Ishikawa (cell line): ENCODE measurements around the gene CLN6.

ENCODE experiments used
- CEBPB ChIP-seq: IDR thresholded peaks from 2 replicates; pipeline ENCODE4 v1.6.1; 2012
- CREB1 ChIP-seq: IDR thresholded peaks from 2 replicates; pipeline ENCODE4 v1.6.1; 2012; ENCODE audit warnings: low read depth
- EGR1 ChIP-seq: IDR thresholded peaks from 2 replicates; pipeline ENCODE4 v1.6.1; 2012
- EP300 ChIP-seq: IDR thresholded peaks from 2 replicates; pipeline ENCODE4 v1.6.1; 2012; ENCODE audit warnings: borderline replicate concordance
- FOXM1 ChIP-seq: IDR thresholded peaks from 2 replicates; pipeline ENCODE4 v1.6.1; 2012; ENCODE audit warnings: low read depth, borderline replicate concordance
- MAX ChIP-seq: IDR thresholded peaks from 2 replicates; pipeline ENCODE4 v1.6.1; 2012
- NFIC ChIP-seq: IDR thresholded peaks from 2 replicates; pipeline ENCODE4 v1.6.1; 2012
- RAD21 ChIP-seq: IDR thresholded peaks from 2 replicates; pipeline ENCODE4 v1.6.1; 2012; ENCODE audit warnings: low read depth
- REST ChIP-seq: IDR thresholded peaks from 2 replicates; pipeline ENCODE4 v1.6.1; 2012; ENCODE audit warnings: low read depth, mild to moderate bottlenecking
- TAF1 ChIP-seq: IDR thresholded peaks from 2 replicates; pipeline ENCODE4 v1.6.1; 2012; ENCODE audit warnings: low read depth, mild to moderate bottlenecking
- TCF12 ChIP-seq: IDR thresholded peaks from 2 replicates; pipeline ENCODE4 v1.6.1; 2012; ENCODE audit warnings: low read depth
- TEAD4 ChIP-seq: IDR thresholded peaks from 2 replicates; pipeline ENCODE4 v1.6.1; 2012
- USF1 ChIP-seq: IDR thresholded peaks from 2 replicates; pipeline ENCODE4 v1.6.1; 2012
- YY1 ChIP-seq: IDR thresholded peaks from 2 replicates; pipeline ENCODE4 v1.6.1; 2012; ENCODE audit warnings: low read depth
- ZBTB7A ChIP-seq: IDR thresholded peaks from 2 replicates; pipeline ENCODE4 v1.6.1; 2012; ENCODE audit warnings: low read depth

The CLN6 gene

GRCh38 chr15:68197661-68198437 is 31.7 kb downstream of the CLN6 start:
- TF ChIP-seq CREB1, result no peak
- TF ChIP-seq RAD21, result no peak
- TF ChIP-seq ZBTB7A, result no peak
- no peak for TF ChIP-seq CEBPB
- no peak for TF ChIP-seq YY1
- TF ChIP-seq TAF1, result no peak
- no peak for TF ChIP-seq EP300
- TF ChIP-seq USF1, result no peak
- TF ChIP-seq TCF12, result no peak
- TF ChIP-seq TEAD4, result no peak
- no peak for TF ChIP-seq NFIC
- TF ChIP-seq FOXM1, result no peak
- TF ChIP-seq MAX, result no peak

GRCh38 chr15:68197170-68197492 is 32.4 kb downstream of the CLN6 start:
- TF ChIP-seq MAX (no peak), EGR1 (no peak), TEAD4 (no peak), RAD21 (no peak), TAF1 (no peak), TCF12 (no peak), ZBTB7A (no peak), YY1 (no peak), REST (no peak), CREB1 (no peak), NFIC (no peak), CEBPB (no peak), EP300 (no peak), FOXM1 (no peak), USF1 (no peak)

- TF ChIP-seq EP300, result no peak
- no peak for TF ChIP-seq REST
- no peak for TF ChIP-seq USF1
- no peak for TF ChIP-seq YY1
- no peak for TF ChIP-seq ZBTB7A
- no peak for TF ChIP-seq FOXM1
- no peak for TF ChIP-seq CREB1
- no peak for TF ChIP-seq TCF12
- TF ChIP-seq MAX, result no peak
- TF ChIP-seq CEBPB, result no peak
- TF ChIP-seq NFIC, result no peak
- no peak for TF ChIP-seq TAF1
- TF ChIP-seq TEAD4, result no peak
- no peak for TF ChIP-seq RAD21
- no peak for TF ChIP-seq EGR1
Measured at GRCh38 chr15:68196445-68197169, 32.9 kb downstream of the CLN6 start.

GRCh38 chr15:68195336-68196112 is 34.0 kb downstream of the CLN6 start:
- TF ChIP-seq TEAD4 (no peak), REST (no peak), MAX (no peak), RAD21 (no peak), TAF1 (no peak), CEBPB (no peak), EP300 (no peak), YY1 (no peak), USF1 (no peak), TCF12 (no peak), FOXM1 (no peak), CREB1 (no peak), NFIC (no peak), ZBTB7A (no peak), EGR1 (no peak)
